Activated CD4-positive, alpha-beta memory T cell treated with anti-CD3 and anti-CD28 coated beads, Interleukin-2, amount 10 ng/mL, durations not matched to agents 7 days and 5 days (primary cell): Measurements from ENCODE around the gene TMEM161B. TPM values are rescaled to one million over a fixed set of nuclear protein-coding genes. Genes with fewer than 3 reads are reported as not detected.
"Not testable (repeated sequence)": the region's sequence is repeated elsewhere in the genome, so short reads cannot be mapped to it uniquely, and the experiment has no call there.

Experiments
- CTCF ChIA-PET: fragments of 350-600 bp; sonication (Branson Sonifier 250); formaldehyde crosslinking; loops from one replicate; lab custom pipeline; 2021; ENCODE audit warnings: antibody characterized with exemption, inconsistent platforms; lab: Charles Lee
- POLR2A ChIA-PET: fragments of 350-600 bp; sonication (Branson Sonifier 250); formaldehyde crosslinking; loops from one replicate; lab custom pipeline; 2021; ENCODE audit warnings: antibody characterized with exemption; lab: Charles Lee
- DNase-seq: peaks from one replicate; pipeline ENCODE4 v3.0.0-alpha.2; 2020
- H3K27ac Mint-ChIP-seq: one replicate; pipeline ENCODE4 v1.8.0; 2021; ENCODE audit warnings: mild to moderate bottlenecking, mixed read lengths
- H3K27me3 Mint-ChIP-seq: one replicate; pipeline ENCODE4 v1.8.0; 2021; ENCODE audit warnings: mixed read lengths
- H3K36me3 Mint-ChIP-seq: one replicate; pipeline ENCODE4 v1.8.0; 2021; ENCODE audit warnings: low read depth, mixed read lengths
- H3K4me1 Mint-ChIP-seq: one replicate; pipeline ENCODE4 v1.8.0; 2021; ENCODE audit warnings: mixed read lengths
- H3K4me3 Mint-ChIP-seq: one replicate; pipeline ENCODE4 v1.8.0; 2021; ENCODE audit warnings: mild to moderate bottlenecking, mixed read lengths
- H3K9me3 Mint-ChIP-seq: one replicate; pipeline ENCODE4 v1.8.0; 2021; ENCODE audit warnings: mixed read lengths
- total RNA-seq, 2 experiments: library from RNA; stranded (reverse); gene quantifications; one replicate each; pipeline ENCODE4 v1.2.3, GENCODE V29; 2021

TMEM161B gene
- total RNA-seq, 2 experiments from 2014 or later = 25.9 to 26.4 TPM

DNA sequence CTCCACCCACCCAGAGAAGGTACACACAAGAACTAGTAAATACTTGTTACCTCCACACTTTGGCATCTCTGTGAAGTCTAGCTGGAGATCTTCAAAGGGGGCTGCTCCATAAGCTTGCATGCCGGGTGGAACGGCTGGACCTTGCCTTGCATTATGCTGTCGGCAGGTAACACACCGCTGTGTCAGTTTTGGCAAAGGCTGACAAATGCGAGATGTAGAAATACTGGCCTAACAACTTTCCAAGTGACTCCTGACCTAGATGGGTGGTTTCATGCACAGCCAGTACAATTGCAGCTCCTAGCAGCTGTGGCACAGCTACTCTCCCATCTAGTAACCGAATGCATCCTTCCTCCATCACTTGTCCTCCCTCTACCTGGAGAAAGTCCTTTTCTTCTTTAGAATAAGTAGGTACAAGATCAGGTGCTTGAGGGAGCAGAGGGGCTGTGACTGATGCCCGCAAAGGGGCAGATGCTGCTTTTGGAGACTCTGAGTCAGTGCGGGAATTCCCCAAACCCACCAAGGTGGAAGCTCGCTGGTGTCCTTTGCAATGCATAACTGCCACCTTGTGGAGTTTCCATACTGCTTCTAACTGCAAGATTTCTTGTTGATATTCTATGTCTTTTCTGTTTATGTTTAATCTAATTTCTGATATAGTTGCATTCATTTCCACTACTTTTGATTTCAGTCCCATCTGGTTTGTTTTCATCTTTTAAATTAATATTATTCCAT lies 78.4 kb downstream of the TMEM161B start:
- ChIA-PET CTCF (no interaction called here), POLR2A (no interaction called here)
- no peak overlapping the region for H3K27ac Mint-ChIP-seq

DNA sequence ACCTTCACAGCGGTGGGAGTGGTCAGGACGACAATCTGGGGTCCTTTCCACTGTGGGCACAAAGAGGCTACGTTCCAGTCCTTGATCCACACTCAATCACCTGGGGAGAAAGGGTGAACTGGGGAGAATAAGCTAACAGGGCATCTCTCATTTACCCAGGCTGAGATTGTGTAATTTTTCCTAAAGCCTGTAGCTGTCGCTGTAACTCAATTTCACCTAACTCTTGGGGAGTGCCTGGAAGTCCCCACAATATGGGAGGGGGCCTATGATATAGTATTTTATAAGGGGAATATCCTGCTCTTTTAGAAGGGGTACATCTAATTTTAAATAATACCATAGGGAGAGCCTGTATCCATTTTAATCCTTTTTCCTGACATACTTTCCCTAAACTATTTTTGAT lies 79.2 kb downstream of the TMEM161B start:
- DNase-seq, H3K4me1 Mint-ChIP-seq, POLR2A ChIA-PET, H3K4me3 Mint-ChIP-seq, H3K27me3 Mint-ChIP-seq, H3K27ac Mint-ChIP-seq, CTCF ChIA-PET: not testable (repeated sequence)
- Mint-ChIP-seq H3K36me3 (peaks cover 41% of the 10 kb centered on the region), H3K9me3 (peaks cover 15% of the 10 kb centered on the region)

More for the DNA sequence above, 78.4 kb downstream of the TMEM161B start:
- no peaks in the 10 kb centered on the region for H3K27me3 Mint-ChIP-seq
- no peak for DNase-seq
- no peaks in the 10 kb centered on the region for H3K4me1 Mint-ChIP-seq
- peaks cover 46% of the 10 kb centered on the region for H3K36me3 Mint-ChIP-seq
- no peak overlapping the region for H3K4me3 Mint-ChIP-seq
- peaks cover 15% of the 10 kb centered on the region for H3K9me3 Mint-ChIP-seq

DNA sequence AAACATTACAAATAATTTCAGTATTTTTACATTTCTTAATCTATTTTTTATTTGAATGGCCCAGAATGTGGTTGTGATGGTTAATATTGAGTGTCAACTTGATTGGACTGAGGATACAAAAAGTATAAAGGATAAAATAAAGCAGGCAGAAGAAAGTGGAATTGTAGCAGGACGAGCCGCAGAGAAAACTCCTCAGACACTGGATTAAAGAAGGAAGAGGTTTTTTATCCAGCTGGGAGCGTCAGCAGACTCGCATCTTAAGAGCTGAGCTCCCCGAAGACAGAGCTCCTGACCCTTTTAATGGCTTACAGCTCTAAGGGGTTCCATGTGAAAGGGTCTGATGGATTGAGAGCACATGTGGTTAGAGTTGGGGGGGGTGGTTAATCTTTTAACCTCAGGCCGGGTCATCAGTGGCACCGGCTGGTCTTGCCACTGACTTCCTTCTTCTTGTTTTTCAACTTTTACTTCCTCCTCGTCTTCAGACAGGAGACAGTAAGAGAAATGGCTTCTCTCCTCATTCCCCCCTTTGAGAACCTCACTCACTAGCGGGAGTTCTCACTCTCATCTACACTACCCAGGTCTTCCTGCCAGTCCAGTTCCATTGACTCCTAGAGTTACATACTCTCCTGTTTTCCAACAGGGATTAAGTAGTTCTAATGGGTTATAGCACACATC lies 80.0 kb downstream of the TMEM161B start:
- no peak overlapping the region for H3K4me3 Mint-ChIP-seq
- H3K36me3 Mint-ChIP-seq = peaks cover 34% of the 10 kb centered on the region
- DNase-seq = no peak
- peaks cover 15% of the 10 kb centered on the region for H3K9me3 Mint-ChIP-seq
- no peaks in the 10 kb centered on the region for H3K27me3 Mint-ChIP-seq
- ChIA-PET POLR2A (no interaction called here), CTCF (no interaction called here)
- H3K4me1 Mint-ChIP-seq = no peaks in the 10 kb centered on the region
- H3K27ac Mint-ChIP-seq = no peak overlapping the region

DNA sequence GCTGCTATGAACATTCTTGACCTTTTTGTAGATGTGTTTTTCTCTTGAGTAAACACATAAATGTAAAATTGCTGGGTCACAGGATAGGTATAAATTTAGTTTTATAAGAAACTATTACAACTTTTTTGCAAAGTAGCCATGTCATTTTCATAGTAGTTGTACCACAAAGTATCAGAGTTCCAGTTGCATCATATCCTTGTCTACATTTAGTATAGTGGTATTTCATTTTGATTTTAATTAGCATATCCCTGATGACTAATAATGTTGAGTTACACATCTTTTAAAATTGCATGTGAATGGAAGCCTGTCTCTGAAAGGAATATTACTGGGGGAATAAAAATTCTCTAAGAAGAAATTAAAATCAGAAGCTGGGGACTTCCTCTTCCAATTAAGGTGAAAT lies 85.4 kb downstream of the TMEM161B start:
- Mint-ChIP-seq H3K4me3 (no peak overlapping the region), H3K36me3 (peaks cover 3% of the 10 kb centered on the region), H3K27me3 (peaks cover 7% of the 10 kb centered on the region), H3K9me3 (peaks cover 2% of the 10 kb centered on the region), H3K27ac (no peak overlapping the region), H3K4me1 (no peaks in the 10 kb centered on the region)
- ChIA-PET CTCF (no interaction called here), POLR2A (no interaction called here)
- no peak for DNase-seq

DNA sequence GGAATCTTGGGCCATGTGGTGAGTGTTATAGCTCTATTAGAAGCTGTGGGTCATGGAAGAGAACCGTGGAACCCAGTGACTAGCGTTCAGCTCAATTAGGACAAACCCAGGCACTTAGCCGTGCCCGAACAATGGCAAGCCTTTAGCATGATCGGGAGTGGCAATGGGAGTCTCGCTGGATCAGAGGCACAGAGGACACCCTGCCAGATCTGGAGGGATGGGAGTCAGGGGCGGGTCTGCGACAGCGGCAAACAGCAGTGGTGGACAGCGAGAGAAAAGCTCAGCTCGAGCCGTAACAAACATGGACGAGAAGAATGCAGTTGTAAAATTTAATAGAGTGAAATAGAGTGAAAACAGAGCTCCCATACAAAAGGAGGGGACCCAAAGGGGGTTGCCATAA lies 91.2 kb downstream of the TMEM161B start:
- DNase-seq, H3K4me3 Mint-ChIP-seq, H3K27ac Mint-ChIP-seq, H3K4me1 Mint-ChIP-seq, H3K9me3 Mint-ChIP-seq, POLR2A ChIA-PET, H3K36me3 Mint-ChIP-seq, CTCF ChIA-PET: not testable (repeated sequence)
- peaks cover 14% of the 10 kb centered on the region for H3K27me3 Mint-ChIP-seq

DNA sequence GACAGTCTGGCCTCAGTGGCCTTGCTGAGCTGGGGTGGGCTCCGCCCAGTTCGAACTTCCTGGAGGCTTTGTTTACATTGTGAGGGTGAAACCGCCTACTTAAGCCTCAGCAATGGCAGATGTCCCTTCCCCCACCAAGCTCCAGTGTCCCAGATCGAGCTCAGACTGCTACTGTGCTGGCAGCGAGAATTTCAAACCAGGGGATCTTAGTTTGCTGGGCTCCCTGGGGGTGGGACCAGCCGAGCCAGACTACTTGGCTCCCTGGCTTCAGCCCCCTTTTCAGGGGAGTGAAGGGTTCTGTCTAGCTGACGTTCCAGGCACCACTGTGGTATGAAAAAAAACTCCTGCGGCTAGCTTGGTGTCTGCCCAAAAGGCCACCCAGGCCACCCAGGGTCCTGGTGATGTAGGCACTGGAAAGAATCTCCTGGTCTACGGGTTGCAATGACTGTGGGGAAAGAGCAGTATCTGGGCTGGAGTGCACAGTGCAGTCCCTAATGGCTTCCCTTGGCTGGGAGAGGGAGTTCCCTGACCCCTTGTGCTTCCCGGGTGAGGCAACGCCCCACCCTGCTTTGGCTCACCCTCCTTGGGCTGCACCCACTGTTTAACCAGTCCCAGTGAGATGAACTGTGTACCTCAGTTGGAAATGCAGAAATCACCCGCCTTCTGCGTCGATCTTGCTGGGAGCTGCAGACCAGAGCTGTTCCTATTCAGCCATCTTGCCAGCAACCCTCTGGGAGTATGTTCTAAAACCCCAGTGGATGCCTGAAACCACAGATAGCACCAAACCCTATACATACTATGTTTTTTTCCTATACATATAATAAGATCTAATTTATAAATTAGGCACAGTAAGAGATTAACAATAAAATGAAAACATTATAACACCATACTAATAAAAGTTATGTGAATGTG lies 95.5 kb downstream of the TMEM161B start:
- peaks cover 5% of the 10 kb centered on the region for H3K9me3 Mint-ChIP-seq
- ChIA-PET POLR2A (no interaction called here), CTCF (no interaction called here)
- peaks cover 2% of the 10 kb centered on the region for H3K4me1 Mint-ChIP-seq
- no peak for DNase-seq
- no peak overlapping the region for H3K27ac Mint-ChIP-seq
- H3K36me3 Mint-ChIP-seq = no peaks in the 10 kb centered on the region
- H3K27me3 Mint-ChIP-seq = peaks cover 26% of the 10 kb centered on the region
- no peak overlapping the region for H3K4me3 Mint-ChIP-seq

DNA sequence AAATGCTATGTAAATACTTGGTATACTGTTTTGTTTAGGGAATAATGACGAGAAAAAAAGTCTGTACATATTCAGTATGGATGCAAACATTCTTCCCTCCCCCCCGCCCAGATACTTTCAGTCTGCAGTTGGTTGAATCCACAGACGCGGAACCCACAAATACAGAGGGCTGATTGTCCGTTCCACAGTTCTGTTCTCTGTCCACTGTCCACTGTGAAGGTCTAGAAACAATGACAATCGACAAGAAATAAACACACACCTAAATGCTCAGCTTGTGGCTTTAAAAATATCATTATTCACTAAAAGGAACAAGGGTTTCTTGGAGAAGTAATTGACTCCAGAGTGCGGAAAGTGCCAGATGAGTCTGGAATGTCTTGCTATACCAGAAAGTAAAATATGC lies 109.1 kb downstream of the TMEM161B start:
- Mint-ChIP-seq H3K27me3 (peaks cover 20% of the 10 kb centered on the region), H3K36me3 (no peaks in the 10 kb centered on the region), H3K4me3 (no peak overlapping the region), H3K27ac (no peak overlapping the region), H3K4me1 (no peaks in the 10 kb centered on the region), H3K9me3 (no peaks in the 10 kb centered on the region)
- POLR2A ChIA-PET = no interaction called here
- CTCF ChIA-PET = no interaction called here
- DNase-seq = no peak

DNA sequence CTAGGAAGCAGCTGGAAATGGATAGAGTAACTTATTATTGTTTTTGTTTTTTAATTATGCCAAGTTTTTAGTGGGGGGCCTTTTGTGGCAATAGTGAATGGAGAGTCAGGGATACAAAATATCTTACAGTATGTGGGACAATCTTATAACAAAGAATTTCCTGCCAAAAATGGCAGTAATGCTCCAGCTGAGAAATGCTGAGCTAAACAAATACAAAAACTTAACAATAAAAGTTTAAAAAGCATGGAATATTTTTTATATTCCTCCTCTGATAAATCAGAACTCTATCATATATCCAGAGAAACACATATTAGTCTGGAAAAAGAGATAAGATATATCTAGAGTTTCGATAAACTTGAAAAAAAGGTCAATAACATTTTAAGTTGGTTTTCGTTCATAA lies 110.6 kb downstream of the TMEM161B start:
- Mint-ChIP-seq H3K27ac (no peak overlapping the region), H3K9me3 (no peaks in the 10 kb centered on the region), H3K27me3 (peaks cover 25% of the 10 kb centered on the region), H3K4me3 (no peak overlapping the region), H3K4me1 (no peaks in the 10 kb centered on the region), H3K36me3 (no peaks in the 10 kb centered on the region)
- DNase-seq = no peak
- POLR2A ChIA-PET = no interaction called here
- CTCF ChIA-PET = no interaction called here

DNA sequence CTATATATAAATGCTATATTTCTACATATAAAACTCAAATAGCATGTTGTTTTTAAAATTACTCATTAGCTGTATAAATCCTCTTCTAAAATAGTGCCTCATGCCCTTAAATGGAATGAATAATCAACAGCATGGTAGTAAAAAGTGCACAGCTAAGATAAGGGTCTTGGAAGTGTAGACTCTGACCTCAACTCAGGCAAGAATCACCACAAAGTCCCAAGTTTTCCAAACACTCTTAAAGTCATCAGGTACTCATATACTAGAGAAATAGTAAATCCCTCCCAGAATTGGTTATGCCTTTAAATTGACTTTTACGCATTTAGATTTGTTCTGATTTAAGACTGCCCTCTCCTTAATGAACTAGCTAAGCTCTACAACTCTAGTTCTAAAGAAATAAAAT lies 113.8 kb downstream of the TMEM161B start:
- no peak overlapping the region for H3K4me3 Mint-ChIP-seq
- no peaks in the 10 kb centered on the region for H3K36me3 Mint-ChIP-seq
- no peak for DNase-seq
- H3K9me3 Mint-ChIP-seq = no peaks in the 10 kb centered on the region
- H3K27ac Mint-ChIP-seq = no peak overlapping the region
- CTCF ChIA-PET = no interaction called here
- POLR2A ChIA-PET = no interaction called here
- no peaks in the 10 kb centered on the region for H3K4me1 Mint-ChIP-seq
- H3K27me3 Mint-ChIP-seq = peaks cover 29% of the 10 kb centered on the region

DNA sequence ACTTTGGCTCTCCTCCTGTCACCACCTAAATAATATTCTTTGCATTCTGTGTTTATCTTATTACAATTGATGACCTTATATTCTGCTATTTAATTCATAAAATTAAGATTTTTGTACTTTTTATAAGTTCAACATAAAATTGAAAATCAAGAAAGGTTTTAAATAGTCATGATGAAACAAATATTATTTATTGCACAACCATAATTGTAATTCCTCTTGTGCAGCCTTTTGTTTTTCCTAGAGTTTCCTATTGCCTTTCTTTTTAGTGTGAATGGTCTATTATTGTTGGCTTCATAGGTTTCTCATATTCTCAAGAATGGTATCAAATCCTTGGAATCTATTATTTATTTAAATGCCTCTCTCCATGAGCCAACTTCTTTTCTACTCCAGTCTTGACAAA lies 117.9 kb downstream of the TMEM161B start:
- peaks cover 48% of the 10 kb centered on the region for H3K27me3 Mint-ChIP-seq
- POLR2A ChIA-PET = no interaction called here
- no peak for DNase-seq
- H3K4me3 Mint-ChIP-seq = no peak overlapping the region
- CTCF ChIA-PET = no interaction called here
- no peaks in the 10 kb centered on the region for H3K9me3 Mint-ChIP-seq
- H3K36me3 Mint-ChIP-seq = no peaks in the 10 kb centered on the region
- H3K4me1 Mint-ChIP-seq = peaks cover 2% of the 10 kb centered on the region
- H3K27ac Mint-ChIP-seq = no peak overlapping the region

DNA sequence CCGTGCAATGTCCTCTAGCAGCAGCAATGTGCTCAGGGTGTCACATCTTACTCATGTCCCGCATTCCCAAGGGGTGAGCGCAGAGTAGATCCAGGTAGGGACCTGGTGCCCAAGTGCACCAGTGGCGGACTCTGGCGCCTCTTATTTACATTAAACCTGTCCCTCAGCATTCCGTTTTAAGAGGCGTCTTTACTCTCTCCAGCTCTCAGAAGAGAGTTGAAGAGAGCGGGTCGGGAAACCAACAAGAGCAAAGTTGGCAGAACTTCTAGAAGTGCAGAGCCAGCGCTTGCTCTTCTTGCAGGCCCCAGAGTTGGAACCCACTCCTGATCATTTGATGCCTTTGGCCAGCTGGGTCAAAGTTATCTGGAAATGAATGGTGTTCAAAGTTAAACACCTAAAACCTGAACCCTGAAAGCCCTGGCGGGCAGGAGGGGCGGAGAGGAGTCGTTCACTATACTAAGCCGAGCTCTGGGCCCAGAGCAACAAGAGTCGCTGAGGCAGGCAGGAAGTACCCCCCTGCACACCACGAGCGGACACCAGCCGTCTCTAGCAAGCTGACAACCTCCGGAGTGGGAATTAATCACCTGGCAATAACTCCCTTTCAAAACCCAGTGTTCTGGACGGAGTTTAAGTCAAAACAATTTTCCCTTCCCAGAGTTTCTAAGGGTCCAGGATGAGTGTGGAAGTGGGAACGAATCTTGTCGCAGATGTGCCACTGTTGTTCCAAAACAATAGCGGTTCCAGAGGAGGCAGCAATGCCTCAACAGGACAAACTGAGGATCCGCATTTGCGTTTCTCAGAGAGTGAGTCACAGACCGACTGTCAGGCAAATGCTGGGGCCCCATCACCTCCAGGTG lies 122.8 kb downstream of the TMEM161B start:
- Mint-ChIP-seq H3K27me3 (peaks cover 37% of the 10 kb centered on the region), H3K4me1 (peaks cover 23% of the 10 kb centered on the region), H3K4me3 (peak overlapping the region; percentile 28), H3K27ac (no peak overlapping the region), H3K36me3 (peaks cover 2% of the 10 kb centered on the region), H3K9me3 (no peaks in the 10 kb centered on the region)
- DNase-seq = peak; percentile 17
- ChIA-PET POLR2A (interaction anchor here (1.6 kb wide), 1 partner anchor 544 kb away, joined by 3 read pairs; no protein-coding TSS in a partner anchor), CTCF (interaction anchor here (1.2 to 1.7 kb wide), 4 partner anchors 39 to 545 kb away, joined by 3 to 5 read pairs (median 4); no protein-coding TSS in a partner anchor)

DNA sequence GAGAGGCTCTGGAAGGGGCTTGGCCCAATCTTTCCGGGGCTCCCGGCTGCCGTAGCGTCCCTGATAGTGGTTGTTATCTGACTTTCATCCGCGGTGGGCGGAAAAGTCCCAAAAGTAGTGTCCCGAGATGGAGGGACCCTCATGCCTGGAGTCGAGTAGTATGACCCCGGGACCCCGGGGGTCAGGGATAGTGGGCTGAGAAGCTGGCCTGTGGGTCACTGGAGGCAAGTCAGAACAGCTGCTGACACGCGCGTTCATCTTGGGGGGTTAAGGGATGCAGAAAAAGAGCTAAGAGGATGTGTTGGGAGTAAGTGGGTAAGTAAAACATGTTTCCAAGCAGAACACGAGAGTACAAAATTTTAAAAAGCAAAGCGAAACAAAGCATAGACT lies 123.4 kb downstream of the TMEM161B start:
- Mint-ChIP-seq H3K4me1 (peaks cover 23% of the 10 kb centered on the region), H3K9me3 (no peaks in the 10 kb centered on the region), H3K36me3 (peaks cover 2% of the 10 kb centered on the region), H3K4me3 (peak overlapping the region; percentile 28), H3K27me3 (peaks cover 37% of the 10 kb centered on the region), H3K27ac (no peak overlapping the region)
- DNase-seq = no peak
- ChIA-PET CTCF (interaction anchor here (1.5 to 1.7 kb wide), 3 partner anchors 40 to 546 kb away, joined by 3 to 5 read pairs (median 3); no protein-coding TSS in a partner anchor), POLR2A (interaction anchor here (1.6 kb wide), 1 partner anchor 545 kb away, joined by 3 read pairs; no protein-coding TSS in a partner anchor)
